HepG2 (cell line): ENCODE data around the gene CENPB. TPM values are rescaled to one million over a fixed set of nuclear protein-coding genes. Genes with fewer than 3 reads are reported as not detected.

Experiments
- ARHGAP35 ChIP-seq: sonication (generic); formaldehyde crosslinking; IDR thresholded peaks from 2 replicates; pipeline ENCODE4 v1.9.0; 2022; ENCODE audit warnings: mild to moderate bottlenecking, inconsistent platforms, moderate library complexity, missing genetic modification reagents, borderline replicate concordance
- ARID2 ChIP-seq: sonication (generic); formaldehyde crosslinking; IDR thresholded peaks from 2 replicates; pipeline ENCODE4 v1.8.1; 2022; ENCODE audit warnings: mild to moderate bottlenecking, missing genetic modification reagents, borderline replicate concordance
- ARNTL ChIP-seq: sonication (generic); formaldehyde crosslinking; IDR thresholded peaks from 2 replicates; pipeline ENCODE4 v1.4.0; 2020; ENCODE audit warnings: mild to moderate bottlenecking, missing genetic modification reagents
- FOXJ3 ChIP-seq: sonication (generic); formaldehyde crosslinking; IDR thresholded peaks from 2 replicates; pipeline ENCODE4 v1.4.0; 2020; ENCODE audit warnings: missing genetic modification reagents, mild to moderate bottlenecking, borderline replicate concordance
- HOXA5 ChIP-seq: sonication (generic); formaldehyde crosslinking; IDR thresholded peaks from 2 replicates; pipeline ENCODE4 v1.4.0; 2020; ENCODE audit warnings: missing genetic modification reagents
- KLF16 ChIP-seq, 2 experiments: sonication (generic) in 1 of 2; formaldehyde crosslinking in 1 of 2; IDR thresholded peaks; 2 replicates each; pipeline versions ENCODE4 v1.6.1 to v1.8.0; 2016 to 2023; ENCODE audit warnings: missing genetic modification reagents in 2 of 2, missing compliant biosample characterization in 1 of 2
- MED13 ChIP-seq: sonication (generic); formaldehyde crosslinking; IDR thresholded peaks from 2 replicates; pipeline ENCODE4 v1.5.0; 2020; ENCODE audit warnings: missing genetic modification reagents
- NONO ChIP-seq, 2 experiments: fragments of 450-650 bp in 1 of 2; sonication (generic) in 1 of 2; formaldehyde crosslinking in 1 of 2; IDR thresholded peaks in 1 of 2; conservative IDR thresholded peaks in 1 of 2; 2 replicates each; pipeline versions ENCODE4 v1.6.1 to v1.8.0; 2017 to 2022; ENCODE audit warnings: mild to moderate bottlenecking in 1 of 2, missing genetic modification reagents in 1 of 2, moderate library complexity in 1 of 2
- NR2F6 ChIP-seq, 2 experiments: IDR thresholded peaks; 2 replicates each; pipeline ENCODE4 v1.6.1; 2016; ENCODE audit warnings: antibody characterized with exemption in 1 of 2, mild to moderate bottlenecking in 1 of 2
- POLR2AphosphoS5 ChIP-seq: IDR thresholded peaks from 2 replicates; pipeline ENCODE4 v1.6.1; 2012; ENCODE audit warnings: low read depth, low read length
- RBM22 ChIP-seq: fragments of 200-400 bp; formaldehyde crosslinking; optimal IDR thresholded peaks from 2 replicates; pipeline ENCODE3; 2017; ENCODE audit warnings: mild to moderate bottlenecking, low read length, moderate library complexity
- RCOR2 ChIP-seq: IDR thresholded peaks from 2 replicates; pipeline ENCODE4 v1.6.1; 2016; ENCODE audit warnings: missing biosample characterization, missing genetic modification reagents
- SAFB2 ChIP-seq: sonication (generic); formaldehyde crosslinking; IDR thresholded peaks from 2 replicates; pipeline ENCODE4 v1.5.1; 2020; ENCODE audit warnings: missing genetic modification reagents, low read depth, mild to moderate bottlenecking, borderline replicate concordance
- ZFP36L2 ChIP-seq: sonication (generic); formaldehyde crosslinking; IDR thresholded peaks from 2 replicates; pipeline ENCODE4 v1.4.0; 2020; ENCODE audit warnings: missing genetic modification reagents
- ZNF12 ChIP-seq: sonication (generic); formaldehyde crosslinking; IDR thresholded peaks from 2 replicates; pipeline ENCODE4 v1.5.0; 2020; ENCODE audit warnings: missing genetic modification reagents
- ZNF205 ChIP-seq: IDR thresholded peaks from 2 replicates; pipeline ENCODE4 v1.6.1; 2018; ENCODE audit warnings: missing biosample characterization, missing genetic modification reagents
- ZNF207 ChIP-seq: fragments of 450-650 bp; IDR thresholded peaks from 2 replicates; pipeline ENCODE4 v1.6.1; 2016; ENCODE audit warnings: antibody characterized with exemption, borderline replicate concordance
- ZNF883 ChIP-seq: sonication (generic); formaldehyde crosslinking; IDR thresholded peaks from 2 replicates; pipeline ENCODE4 v1.5.1; 2020; ENCODE audit warnings: mild to moderate bottlenecking, missing genetic modification reagents; ENCODE audit errors: not compliant biosample characterization
- polyA plus RNA-seq, 8 experiments: library from polyadenylated mRNA; depleted of rRNA in 3 of 8; stranded (reverse) in 7 of 8; unstranded in 1 of 8; fragments of >200 nt; fragmentation: Illumina TruSeq in 4 of 8; extraction: Trizol in 4 of 8; gene quantifications; 2 replicates each; pipeline versions ENCODE4 v1.2.1 to v1.2.3, GENCODE V29; 2011 to 2016; ENCODE audit warnings: low read depth in 4 of 8, missing spikeins in 1 of 8, mixed read lengths in 1 of 8; ENCODE audit not compliant: insufficient read depth in 1 of 8
- total RNA-seq, 5 experiments: library from RNA; depleted of rRNA; stranded (reverse); fragments of >200 nt; fragmentation: Illumina TruSeq; extraction: Trizol; gene quantifications; 2 replicates each; pipeline ENCODE4 v1.2.3, GENCODE V29; 2016; ENCODE audit warnings: low read depth in 1 of 5
- TF ChIP-seq, protein P1 (sequence below): sonication (generic); formaldehyde crosslinking; IDR thresholded peaks from 2 replicates; pipeline ENCODE4 v1.5.1; 2020; ENCODE audit warnings: missing genetic modification reagents, mild to moderate bottlenecking, borderline replicate concordance
- TF ChIP-seq, protein P2 (sequence below): sonication (generic); formaldehyde crosslinking; IDR thresholded peaks from 2 replicates; pipeline ENCODE4 v1.4.0; 2020; ENCODE audit warnings: mild to moderate bottlenecking, missing genetic modification reagents
- TF ChIP-seq, protein P3 (sequence below): sonication (generic); formaldehyde crosslinking; IDR thresholded peaks from 2 replicates; pipeline ENCODE4 v1.5.0; 2020; ENCODE audit warnings: mild to moderate bottlenecking, missing genetic modification reagents, moderate library complexity

Gene CENPB
- total and polyA plus RNA-seq, 2 of the 13 experiments (the other 11 are each of a cell fraction or from before 2014, with no cell fraction given), result 10.4 to 54.5 TPM

DNA sequence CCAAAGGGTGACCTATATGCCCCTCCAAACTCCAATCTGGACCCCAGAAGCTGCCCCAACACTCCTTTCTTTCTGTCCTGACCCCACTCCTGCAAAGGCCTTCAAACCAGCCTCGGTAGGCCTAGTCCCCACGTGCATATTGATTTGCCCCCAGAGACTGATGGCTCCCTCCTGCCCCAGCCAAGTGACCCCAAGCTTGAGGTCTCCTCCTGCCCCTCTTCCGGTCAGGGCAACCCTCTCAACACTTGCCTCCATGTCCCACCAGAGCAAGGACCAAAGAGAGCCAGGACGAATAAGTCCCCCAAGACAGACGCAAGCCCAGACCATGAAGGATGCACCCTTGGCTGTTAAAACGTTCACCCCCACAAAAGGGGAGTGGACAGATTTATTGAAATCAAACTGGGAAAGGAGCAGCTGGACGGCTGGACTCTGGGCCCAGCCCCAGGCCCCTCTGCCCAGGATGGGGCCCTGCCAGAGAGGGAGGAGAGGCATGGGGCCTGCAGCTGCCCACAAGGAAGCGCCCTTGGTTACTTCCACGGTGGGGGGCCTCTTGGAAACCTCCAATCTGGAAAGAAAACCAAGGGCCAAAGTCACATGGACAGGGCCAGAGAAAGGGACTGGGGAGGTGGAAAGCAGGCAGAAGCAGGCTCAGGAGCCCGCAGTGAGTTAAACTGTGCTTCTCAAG is 2.9 kb downstream of the CENPB start (continued):
- TF ChIP-seq ARID2 (no peak), KLF16 (CRISPR knock-in tag; IDR thresholded peaks at IDR 0.05) (no peak), FOXJ3 (CRISPR knock-in tag) (no peak), RCOR2 (CRISPR knock-in tag) (no peak), HOXA5 (no peak), ZFP36L2 (CRISPR knock-in tag) (no peak), ZNF12 (CRISPR knock-in tag) (no peak), ARNTL (no peak), ZNF205 (CRISPR knock-in tag) (no peak), RBM22 (peak; percentile 1), NONO (IDR thresholded peaks at IDR 0.05) (no peak), NONO (CRISPR knock-in tag; conservative IDR thresholded peaks at IDR 0.05) (0 out of 2 replicates have a peak, but pooled peaks have one; percentile 22), ARHGAP35 (CRISPR knock-in tag) (no peak), ZNF207 (no peak), SAFB2 (CRISPR knock-in tag) (no peak), ZNF883 (CRISPR knock-in tag) (peak; percentile 0), NR2F6 (IDR thresholded peaks at IDR 0.05) (peak; percentile 6; the same call in 1 of the 2 replicates), NR2F6 (CRISPR knock-in tag; IDR thresholded peaks at IDR 0.05) (no peak), MED13 (CRISPR knock-in tag) (no peak), POLR2AphosphoS5 (peak; percentile 20)
- TF ChIP-seq, protein P1, sequence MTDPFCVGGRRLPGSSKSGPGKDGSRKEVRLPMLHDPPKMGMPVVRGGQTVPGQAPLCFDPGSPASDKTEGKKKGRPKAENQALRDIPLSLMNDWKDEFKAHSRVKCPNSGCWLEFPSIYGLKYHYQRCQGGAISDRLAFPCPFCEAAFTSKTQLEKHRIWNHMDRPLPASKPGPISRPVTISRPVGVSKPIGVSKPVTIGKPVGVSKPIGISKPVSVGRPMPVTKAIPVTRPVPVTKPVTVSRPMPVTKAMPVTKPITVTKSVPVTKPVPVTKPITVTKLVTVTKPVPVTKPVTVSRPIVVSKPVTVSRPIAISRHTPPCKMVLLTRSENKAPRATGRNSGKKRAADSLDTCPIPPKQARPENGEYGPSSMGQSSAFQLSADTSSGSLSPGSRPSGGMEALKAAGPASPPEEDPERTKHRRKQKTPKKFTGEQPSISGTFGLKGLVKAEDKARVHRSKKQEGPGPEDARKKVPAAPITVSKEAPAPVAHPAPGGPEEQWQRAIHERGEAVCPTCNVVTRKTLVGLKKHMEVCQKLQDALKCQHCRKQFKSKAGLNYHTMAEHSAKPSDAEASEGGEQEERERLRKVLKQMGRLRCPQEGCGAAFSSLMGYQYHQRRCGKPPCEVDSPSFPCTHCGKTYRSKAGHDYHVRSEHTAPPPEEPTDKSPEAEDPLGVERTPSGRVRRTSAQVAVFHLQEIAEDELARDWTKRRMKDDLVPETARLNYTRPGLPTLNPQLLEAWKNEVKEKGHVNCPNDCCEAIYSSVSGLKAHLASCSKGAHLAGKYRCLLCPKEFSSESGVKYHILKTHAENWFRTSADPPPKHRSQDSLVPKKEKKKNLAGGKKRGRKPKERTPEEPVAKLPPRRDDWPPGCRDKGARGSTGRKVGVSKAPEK, result no peak
- TF ChIP-seq, protein P2, sequence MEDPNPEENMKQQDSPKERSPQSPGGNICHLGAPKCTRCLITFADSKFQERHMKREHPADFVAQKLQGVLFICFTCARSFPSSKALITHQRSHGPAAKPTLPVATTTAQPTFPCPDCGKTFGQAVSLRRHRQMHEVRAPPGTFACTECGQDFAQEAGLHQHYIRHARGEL, result 0 out of 2 replicates have a peak, but pooled peaks have one; percentile 51
- TF ChIP-seq, protein P3, sequence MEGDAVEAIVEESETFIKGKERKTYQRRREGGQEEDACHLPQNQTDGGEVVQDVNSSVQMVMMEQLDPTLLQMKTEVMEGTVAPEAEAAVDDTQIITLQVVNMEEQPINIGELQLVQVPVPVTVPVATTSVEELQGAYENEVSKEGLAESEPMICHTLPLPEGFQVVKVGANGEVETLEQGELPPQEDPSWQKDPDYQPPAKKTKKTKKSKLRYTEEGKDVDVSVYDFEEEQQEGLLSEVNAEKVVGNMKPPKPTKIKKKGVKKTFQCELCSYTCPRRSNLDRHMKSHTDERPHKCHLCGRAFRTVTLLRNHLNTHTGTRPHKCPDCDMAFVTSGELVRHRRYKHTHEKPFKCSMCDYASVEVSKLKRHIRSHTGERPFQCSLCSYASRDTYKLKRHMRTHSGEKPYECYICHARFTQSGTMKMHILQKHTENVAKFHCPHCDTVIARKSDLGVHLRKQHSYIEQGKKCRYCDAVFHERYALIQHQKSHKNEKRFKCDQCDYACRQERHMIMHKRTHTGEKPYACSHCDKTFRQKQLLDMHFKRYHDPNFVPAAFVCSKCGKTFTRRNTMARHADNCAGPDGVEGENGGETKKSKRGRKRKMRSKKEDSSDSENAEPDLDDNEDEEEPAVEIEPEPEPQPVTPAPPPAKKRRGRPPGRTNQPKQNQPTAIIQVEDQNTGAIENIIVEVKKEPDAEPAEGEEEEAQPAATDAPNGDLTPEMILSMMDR, result 0 out of 2 replicates have a peak, but pooled peaks have one; percentile 4
